ENCODE data around the gene BMAL2. TPM values are rescaled to one million over a fixed set of nuclear protein-coding genes. Genes with fewer than 3 reads are reported as not detected.

The BMAL2 gene
- total RNA-seq, 1 experiment from 2014 or later = 21.5 TPM

DNA sequence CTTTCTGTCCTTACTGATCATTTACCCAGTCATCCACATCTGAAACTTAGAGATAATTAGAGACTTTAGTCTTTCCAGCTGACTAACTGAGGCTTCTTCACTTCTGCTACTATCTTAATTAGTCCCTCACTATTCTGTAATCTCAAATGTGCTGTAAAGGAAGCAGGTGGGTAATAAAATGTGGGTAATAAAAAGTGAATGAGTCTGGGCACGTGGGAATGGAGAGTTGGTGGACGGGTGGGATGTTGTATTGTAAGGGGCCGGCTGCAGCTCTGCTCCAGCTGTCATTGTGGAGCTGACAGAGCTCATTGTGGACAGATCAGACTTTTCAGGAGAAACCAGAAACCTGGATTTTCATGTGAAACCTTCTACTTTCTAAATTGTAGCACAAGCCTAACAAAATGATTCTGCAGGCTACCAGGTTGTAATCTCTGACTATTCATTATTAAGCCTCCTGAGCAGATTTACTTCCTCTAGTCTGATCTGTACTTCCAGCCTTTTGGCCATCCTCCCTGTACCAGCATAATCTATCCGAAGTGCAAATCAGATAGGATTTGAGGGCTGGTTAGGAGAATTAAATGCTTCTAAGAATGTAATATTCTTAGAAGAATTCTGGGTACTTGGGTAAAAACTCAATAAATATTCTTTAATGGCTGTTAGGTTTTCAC lies 42.0 kb upstream of the BMAL2 start:
- TF ChIP-seq, protein P1, sequence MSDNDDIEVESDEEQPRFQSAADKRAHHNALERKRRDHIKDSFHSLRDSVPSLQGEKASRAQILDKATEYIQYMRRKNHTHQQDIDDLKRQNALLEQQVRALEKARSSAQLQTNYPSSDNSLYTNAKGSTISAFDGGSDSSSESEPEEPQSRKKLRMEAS (IDR thresholded peaks at IDR 0.05) = no peak
- TF ChIP-seq SIN3A (IDR thresholded peaks at IDR 0.05; ENCODE audit: low read depth) = no peak
- TF ChIP-seq EZH2 (IDR thresholded peaks at IDR 0.05) = no peak
- TF ChIP-seq CBX3 (IDR thresholded peaks at IDR 0.05; ENCODE audit: low read depth) = no peak
- TF ChIP-seq, protein P2, sequence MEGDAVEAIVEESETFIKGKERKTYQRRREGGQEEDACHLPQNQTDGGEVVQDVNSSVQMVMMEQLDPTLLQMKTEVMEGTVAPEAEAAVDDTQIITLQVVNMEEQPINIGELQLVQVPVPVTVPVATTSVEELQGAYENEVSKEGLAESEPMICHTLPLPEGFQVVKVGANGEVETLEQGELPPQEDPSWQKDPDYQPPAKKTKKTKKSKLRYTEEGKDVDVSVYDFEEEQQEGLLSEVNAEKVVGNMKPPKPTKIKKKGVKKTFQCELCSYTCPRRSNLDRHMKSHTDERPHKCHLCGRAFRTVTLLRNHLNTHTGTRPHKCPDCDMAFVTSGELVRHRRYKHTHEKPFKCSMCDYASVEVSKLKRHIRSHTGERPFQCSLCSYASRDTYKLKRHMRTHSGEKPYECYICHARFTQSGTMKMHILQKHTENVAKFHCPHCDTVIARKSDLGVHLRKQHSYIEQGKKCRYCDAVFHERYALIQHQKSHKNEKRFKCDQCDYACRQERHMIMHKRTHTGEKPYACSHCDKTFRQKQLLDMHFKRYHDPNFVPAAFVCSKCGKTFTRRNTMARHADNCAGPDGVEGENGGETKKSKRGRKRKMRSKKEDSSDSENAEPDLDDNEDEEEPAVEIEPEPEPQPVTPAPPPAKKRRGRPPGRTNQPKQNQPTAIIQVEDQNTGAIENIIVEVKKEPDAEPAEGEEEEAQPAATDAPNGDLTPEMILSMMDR (IDR thresholded peaks at IDR 0.05 in 2 of 3, conservative IDR thresholded peaks at IDR 0.05 in 1 of 3; ENCODE audit: borderline replicate concordance in 1 of 3, insufficient read depth in 1 of 3, low read depth in 2 of 3, low read length in 2 of 3) = no peak
- TF ChIP-seq ZNF274 (IDR thresholded peaks at IDR 0.05; ENCODE audit: low read depth, low read length) = no peak
- TF ChIP-seq RAD21 (IDR thresholded peaks at IDR 0.05; ENCODE audit: low read depth) = no peak
- no peak for TF ChIP-seq POLR2A (IDR thresholded peaks at IDR 0.05; ENCODE audit: borderline replicate concordance, extremely low read depth, insufficient read depth, insufficient read length)
- TF ChIP-seq ELF1 (IDR thresholded peaks at IDR 0.05; ENCODE audit: borderline replicate concordance, low read depth) = no peak
- no peak for TF ChIP-seq EGR1 (IDR thresholded peaks at IDR 0.05; ENCODE audit: low read depth)
- no peak overlapping the region for H3K9ac ChIP-seq (ENCODE audit: low read length)
- H3K27ac ChIP-seq (ENCODE audit: low read depth, low read length) = no peak overlapping the region
- ATAC-seq (no peak), DNase-seq (ENCODE audit: low read depth, low spot score) (no peak)
- no peaks in the 10 kb centered on the region for H3K27me3 ChIP-seq (ENCODE audit: insufficient read depth, low read length)
- ChIA-PET CTCF (no interaction called here), RAD21 (ENCODE audit: low non-redundant PET in 1 of 2, low total read pairs in 2 of 2, uncharacterized antibody in 2 of 2, unreplicated experiment in 2 of 2) (no interaction called here), POLR2A (interaction anchor here (0.5 kb wide), 1 partner anchor 139 kb away, joined by 3 read pairs; no protein-coding TSS in a partner anchor)
- intact Hi-C loops (cut with micrococcal nuclease) = no loop called here
- H3K4me3 ChIP-seq (replicated peaks in 1 of 2; ENCODE audit: low read depth in 1 of 2, low read length in 2 of 2) = no peak overlapping the region
- H3K9me3 ChIP-seq (ENCODE audit: control insufficient read depth in 1 of 2, insufficient read depth in 1 of 2, low read depth in 1 of 2, low read length in 2 of 2) = no peaks in the 10 kb centered on the region
- no peak overlapping the region for H2AFZ ChIP-seq (ENCODE audit: low read depth, low read length, poor library complexity, severe bottlenecking)
- H4K20me1 ChIP-seq (ENCODE audit: insufficient read depth) = no peaks in the 10 kb centered on the region
- H3K36me3 ChIP-seq (ENCODE audit: control insufficient read depth in 1 of 2, insufficient read depth in 2 of 2, low read length in 2 of 2) = no peaks in the 10 kb centered on the region
- H3K4me1 ChIP-seq (ENCODE audit: control insufficient read depth in 1 of 2, insufficient read depth in 2 of 2, low read length in 2 of 2) = no peaks in the 10 kb centered on the region
- no peaks in the 10 kb centered on the region for H3K9me2 ChIP-seq (ENCODE audit: insufficient read depth)
- no peaks in the 10 kb centered on the region for H3K79me2 ChIP-seq (ENCODE audit: insufficient read depth, low read length)
- BruUV-seq (replicated peaks) = no TSS peak
- no peak overlapping the region for H3K4me2 ChIP-seq (ENCODE audit: low read length)

All from HCT116 (cell line).